ENCODE data around the gene PALM3.

Gene PALM3

GRCh38 chr19:14088634-14089411 is 26.9 kb upstream of the PALM3 start:
- Histone ChIP-seq H3K9ac (ENCODE audit: insufficient read length, low read depth) (peak overlapping the region; percentile 84), H3K9me3 (ENCODE audit: insufficient read depth, low read length) (peaks cover 10% of the 10 kb centered on the region), H3K4me1 (ENCODE audit: insufficient read depth, insufficient read length) (peaks cover 6% of the 10 kb centered on the region), H3K4me3 (ENCODE audit: insufficient read length, low read depth) (peak overlapping the region; percentile 71), H3K27me3 (ENCODE audit: insufficient read depth, insufficient read length) (no peaks in the 10 kb centered on the region), H3K36me3 (ENCODE audit: insufficient read depth, insufficient read length, low read length) (peaks cover 26% of the 10 kb centered on the region)
- no peak for DNase-seq (ENCODE audit: low read depth, low spot score)
- TF ChIP-seq YY1 (IDR thresholded peaks at IDR 0.05; ENCODE audit: insufficient read depth, insufficient read length) (no peak), SUZ12 (IDR thresholded peaks at IDR 0.05; ENCODE audit: extremely low read depth, insufficient read depth, insufficient read length) (no peak), ZNF274 (IDR thresholded peaks at IDR 0.05; ENCODE audit: low read depth, low read length) (no peak)

GRCh38 chr19:14086098-14086497 is 24.2 kb upstream of the PALM3 start:
- TF ChIP-seq SUZ12 (IDR thresholded peaks at IDR 0.05; ENCODE audit: extremely low read depth, insufficient read depth, insufficient read length) (no peak), YY1 (IDR thresholded peaks at IDR 0.05; ENCODE audit: insufficient read depth, insufficient read length) (no peak), ZNF274 (IDR thresholded peaks at IDR 0.05; ENCODE audit: low read depth, low read length) (no peak)
- Histone ChIP-seq H3K27me3 (ENCODE audit: insufficient read depth, insufficient read length) (no peaks in the 10 kb centered on the region), H3K4me3 (ENCODE audit: insufficient read length, low read depth) (no peak overlapping the region), H3K36me3 (ENCODE audit: insufficient read depth, insufficient read length, low read length) (peaks cover 31% of the 10 kb centered on the region), H3K9ac (ENCODE audit: insufficient read length, low read depth) (no peak overlapping the region), H3K4me1 (ENCODE audit: insufficient read depth, insufficient read length) (peaks cover 9% of the 10 kb centered on the region), H3K9me3 (ENCODE audit: insufficient read depth, low read length) (no peaks in the 10 kb centered on the region)
- DNase-seq (ENCODE audit: low read depth, low spot score): no peak

GRCh38 chr19:14085309-14085995 is 23.6 kb upstream of the PALM3 start, which contains the start of gene C19orf67:
TSS of gene C19orf67 (minus strand) at chr19:14085783. CDS start at chr19:14085627, 156 bp downstream.
- no peaks in the 10 kb centered on the region for H3K27me3 ChIP-seq (ENCODE audit: insufficient read depth, insufficient read length)
- peaks cover 31% of the 10 kb centered on the region for H3K36me3 ChIP-seq (ENCODE audit: insufficient read depth, insufficient read length, low read length)
- TF ChIP-seq YY1 (IDR thresholded peaks at IDR 0.05; ENCODE audit: insufficient read depth, insufficient read length) (no peak), ZNF274 (IDR thresholded peaks at IDR 0.05; ENCODE audit: low read depth, low read length) (no peak), SUZ12 (IDR thresholded peaks at IDR 0.05; ENCODE audit: extremely low read depth, insufficient read depth, insufficient read length) (no peak)
- no peak within 1 kb of the TSS for H3K4me3 ChIP-seq (ENCODE audit: insufficient read length, low read depth)
- peaks cover 9% of the 10 kb centered on the region for H3K4me1 ChIP-seq (ENCODE audit: insufficient read depth, insufficient read length)
- H3K9me3 ChIP-seq (ENCODE audit: insufficient read depth, low read length): no peaks in the 10 kb centered on the region
- DNase-seq (ENCODE audit: low read depth, low spot score): no peak
- H3K9ac ChIP-seq (ENCODE audit: insufficient read length, low read depth): no peak within 1 kb of the TSS

GRCh38 chr19:14082675-14082960 is 20.7 kb upstream of the PALM3 start:
- H3K9ac ChIP-seq (ENCODE audit: insufficient read length, low read depth): no peak overlapping the region
- no peak for DNase-seq (ENCODE audit: low read depth, low spot score)
- no peaks in the 10 kb centered on the region for H3K9me3 ChIP-seq (ENCODE audit: insufficient read depth, low read length)
- TF ChIP-seq SUZ12 (IDR thresholded peaks at IDR 0.05; ENCODE audit: extremely low read depth, insufficient read depth, insufficient read length): no peak
- no peak for TF ChIP-seq ZNF274 (IDR thresholded peaks at IDR 0.05; ENCODE audit: low read depth, low read length)
- TF ChIP-seq YY1 (IDR thresholded peaks at IDR 0.05; ENCODE audit: insufficient read depth, insufficient read length): no peak
- no peak overlapping the region for H3K4me3 ChIP-seq (ENCODE audit: insufficient read length, low read depth)
- H3K27me3 ChIP-seq (ENCODE audit: insufficient read depth, insufficient read length): no peaks in the 10 kb centered on the region
- H3K4me1 ChIP-seq (ENCODE audit: insufficient read depth, insufficient read length): peaks cover 3% of the 10 kb centered on the region
- peaks cover 15% of the 10 kb centered on the region for H3K36me3 ChIP-seq (ENCODE audit: insufficient read depth, insufficient read length, low read length)

- peaks cover 10% of the 10 kb centered on the region for H3K36me3 ChIP-seq (ENCODE audit: insufficient read depth, insufficient read length, low read length)
- DNase-seq (ENCODE audit: low read depth, low spot score): no peak
- peaks cover 3% of the 10 kb centered on the region for H3K4me1 ChIP-seq (ENCODE audit: insufficient read depth, insufficient read length)
- TF ChIP-seq YY1 (IDR thresholded peaks at IDR 0.05; ENCODE audit: insufficient read depth, insufficient read length): no peak
- TF ChIP-seq SUZ12 (IDR thresholded peaks at IDR 0.05; ENCODE audit: extremely low read depth, insufficient read depth, insufficient read length): no peak
- TF ChIP-seq ZNF274 (IDR thresholded peaks at IDR 0.05; ENCODE audit: low read depth, low read length): no peak
- H3K9me3 ChIP-seq (ENCODE audit: insufficient read depth, low read length): no peaks in the 10 kb centered on the region
- H3K27me3 ChIP-seq (ENCODE audit: insufficient read depth, insufficient read length): no peaks in the 10 kb centered on the region
- H3K4me3 ChIP-seq (ENCODE audit: insufficient read length, low read depth): peak overlapping the region; percentile 84
- H3K9ac ChIP-seq (ENCODE audit: insufficient read length, low read depth): peak overlapping the region; percentile 86
These were observed 20.2 kb upstream of the PALM3 start for GRCh38 chr19:14081797-14082674.

- Histone ChIP-seq H3K36me3 (ENCODE audit: insufficient read depth, insufficient read length, low read length) (peaks cover 4% of the 10 kb centered on the region), H3K4me3 (ENCODE audit: insufficient read length, low read depth) (peak overlapping the region; percentile 86), H3K9me3 (ENCODE audit: insufficient read depth, low read length) (no peaks in the 10 kb centered on the region), H3K9ac (ENCODE audit: insufficient read length, low read depth) (peak overlapping the region; percentile 87), H3K27me3 (ENCODE audit: insufficient read depth, insufficient read length) (no peaks in the 10 kb centered on the region), H3K4me1 (ENCODE audit: insufficient read depth, insufficient read length) (peaks cover 3% of the 10 kb centered on the region)
- peak; percentile 99 for DNase-seq (ENCODE audit: low read depth, low spot score)
- TF ChIP-seq ZNF274 (IDR thresholded peaks at IDR 0.05; ENCODE audit: low read depth, low read length) (no peak), YY1 (IDR thresholded peaks at IDR 0.05; ENCODE audit: insufficient read depth, insufficient read length) (no peak), SUZ12 (IDR thresholded peaks at IDR 0.05; ENCODE audit: extremely low read depth, insufficient read depth, insufficient read length) (no peak)
These were observed 19.3 kb upstream of the PALM3 start for GRCh38 chr19:14080887-14081796.

Data from NT2/D1 (cell line).